Calu3 (cell line): ENCODE measurements around the gene DPP6. TPM values are rescaled to one million over a fixed set of nuclear protein-coding genes. Genes with fewer than 3 reads are reported as not detected.

Experiments
- BruUV-seq: library from RNA; stranded (reverse); fragments of 400-500 nt; replicated peaks from 2 replicates; lab custom pipeline; 2021; lab: Mats Ljungman, UMichigan
- CTCF ChIA-PET: fragments of 300-600 bp; sonication (Branson Sonifier 250); formaldehyde crosslinking; loops from one replicate; lab custom pipeline; 2022; ENCODE audit warnings: antibody characterized with exemption; lab: Charles Lee
- DNase-seq: peaks from one replicate; pipeline ENCODE4 v3.0.0; 2022
- H3K27ac Mint-ChIP-seq: one replicate; pipeline ENCODE4 v1.8.0; 2022; ENCODE audit warnings: mixed read lengths; ENCODE audit not compliant: unreplicated experiment
- H3K27me3 Mint-ChIP-seq: one replicate; pipeline ENCODE4 v1.8.0; 2022; ENCODE audit warnings: mixed read lengths; ENCODE audit not compliant: unreplicated experiment
- H3K36me3 Mint-ChIP-seq: one replicate; pipeline ENCODE4 v1.8.0; 2022; ENCODE audit warnings: mild to moderate bottlenecking, moderate library complexity, mixed read lengths; ENCODE audit not compliant: insufficient read depth, unreplicated experiment
- H3K4me1 Mint-ChIP-seq: one replicate; pipeline ENCODE4 v1.8.0; 2022; ENCODE audit warnings: mild to moderate bottlenecking, low read depth, mixed read lengths; ENCODE audit not compliant: unreplicated experiment
- H3K4me3 Mint-ChIP-seq: one replicate; pipeline ENCODE4 v1.8.0; 2022; ENCODE audit warnings: mild to moderate bottlenecking, low read depth, moderate library complexity, mixed read lengths; ENCODE audit not compliant: unreplicated experiment
- H3K9me3 Mint-ChIP-seq: one replicate; pipeline ENCODE4 v1.8.0; 2022; ENCODE audit warnings: low read depth, mixed read lengths; ENCODE audit not compliant: unreplicated experiment
- intact Hi-C: fragments of 100-400 bp; cut with micrococcal nuclease; formaldehyde crosslinking; loops from one replicate; pipeline ENCODE4 v1.10.0; 2022; ENCODE audit not compliant: unreplicated experiment
- total RNA-seq: library from RNA; stranded (reverse); gene quantifications from 2 replicates; pipeline ENCODE4 v1.2.3, GENCODE V29; 2022
- TF ChIP-seq, protein P1 (sequence below): fragments of 200-600 bp; IDR thresholded peaks from one replicate; pipeline ENCODE4 v1.8.0; 2022; ENCODE audit warnings: antibody characterized with exemption; ENCODE audit not compliant: unreplicated experiment

Gene DPP6
- total RNA-seq, 1 experiment from 2014 or later = not detected

DNA sequence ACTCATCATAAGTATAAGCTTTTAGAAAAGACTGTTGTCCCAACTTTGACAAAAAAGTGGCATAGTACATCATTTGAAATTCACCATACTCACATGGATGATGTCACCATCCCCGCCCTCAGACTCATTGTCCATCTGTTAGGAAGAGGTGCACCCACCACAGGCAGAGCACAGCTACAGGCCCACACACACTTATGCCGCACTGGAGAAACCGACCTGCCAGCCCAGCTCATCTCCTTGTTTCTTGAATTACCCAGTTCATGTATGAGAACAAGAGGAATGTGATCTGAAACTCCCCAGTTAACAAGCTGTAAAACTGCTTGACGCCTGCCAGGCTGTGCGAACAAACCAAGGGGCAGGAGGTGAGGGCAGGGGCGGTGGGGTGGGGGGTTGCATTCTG is 312.0 kb downstream of the DPP6 start:
- Mint-ChIP-seq H3K4me3 (no peak overlapping the region), H3K4me1 (no peaks in the 10 kb centered on the region), H3K9me3 (peaks cover 12% of the 10 kb centered on the region), H3K27me3 (no peaks in the 10 kb centered on the region), H3K36me3 (no peaks in the 10 kb centered on the region), H3K27ac (no peak overlapping the region)
- DNase-seq = no peak
- TF ChIP-seq, protein P1, sequence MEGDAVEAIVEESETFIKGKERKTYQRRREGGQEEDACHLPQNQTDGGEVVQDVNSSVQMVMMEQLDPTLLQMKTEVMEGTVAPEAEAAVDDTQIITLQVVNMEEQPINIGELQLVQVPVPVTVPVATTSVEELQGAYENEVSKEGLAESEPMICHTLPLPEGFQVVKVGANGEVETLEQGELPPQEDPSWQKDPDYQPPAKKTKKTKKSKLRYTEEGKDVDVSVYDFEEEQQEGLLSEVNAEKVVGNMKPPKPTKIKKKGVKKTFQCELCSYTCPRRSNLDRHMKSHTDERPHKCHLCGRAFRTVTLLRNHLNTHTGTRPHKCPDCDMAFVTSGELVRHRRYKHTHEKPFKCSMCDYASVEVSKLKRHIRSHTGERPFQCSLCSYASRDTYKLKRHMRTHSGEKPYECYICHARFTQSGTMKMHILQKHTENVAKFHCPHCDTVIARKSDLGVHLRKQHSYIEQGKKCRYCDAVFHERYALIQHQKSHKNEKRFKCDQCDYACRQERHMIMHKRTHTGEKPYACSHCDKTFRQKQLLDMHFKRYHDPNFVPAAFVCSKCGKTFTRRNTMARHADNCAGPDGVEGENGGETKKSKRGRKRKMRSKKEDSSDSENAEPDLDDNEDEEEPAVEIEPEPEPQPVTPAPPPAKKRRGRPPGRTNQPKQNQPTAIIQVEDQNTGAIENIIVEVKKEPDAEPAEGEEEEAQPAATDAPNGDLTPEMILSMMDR = no peak
- no TSS peak for BruUV-seq
- CTCF ChIA-PET = no interaction called here
- intact Hi-C loops = no loop called here

- TF ChIP-seq, protein P1 = no peak
- CTCF ChIA-PET = no interaction called here
- peaks cover 15% of the 10 kb centered on the region for H3K9me3 Mint-ChIP-seq
- no TSS peak for BruUV-seq
- no peaks in the 10 kb centered on the region for H3K4me1 Mint-ChIP-seq
- intact Hi-C loops = no loop called here
- H3K36me3 Mint-ChIP-seq = no peaks in the 10 kb centered on the region
- no peak overlapping the region for H3K27ac Mint-ChIP-seq
- no peaks in the 10 kb centered on the region for H3K27me3 Mint-ChIP-seq
- H3K4me3 Mint-ChIP-seq = no peak overlapping the region
- no peak for DNase-seq
Observed at GRCh38 chr7:154371424-154371823, 319.2 kb downstream of the DPP6 start.

GRCh38 chr7:154372011-154372601 is 319.9 kb downstream of the DPP6 start:
- CTCF ChIA-PET = no interaction called here
- Mint-ChIP-seq H3K27ac (no peak overlapping the region), H3K27me3 (no peaks in the 10 kb centered on the region), H3K4me3 (no peak overlapping the region), H3K4me1 (no peaks in the 10 kb centered on the region), H3K36me3 (no peaks in the 10 kb centered on the region), H3K9me3 (peaks cover 14% of the 10 kb centered on the region)
- TF ChIP-seq, protein P1 = no peak
- DNase-seq = no peak
- BruUV-seq = no TSS peak
- intact Hi-C loops = no loop called here

GRCh38 chr7:154373956-154374355 is 321.8 kb downstream of the DPP6 start:
- no peak for DNase-seq
- CTCF ChIA-PET = no interaction called here
- H3K27me3 Mint-ChIP-seq = no peaks in the 10 kb centered on the region
- H3K4me3 Mint-ChIP-seq = no peak overlapping the region
- BruUV-seq = no TSS peak
- peaks cover 17% of the 10 kb centered on the region for H3K9me3 Mint-ChIP-seq
- H3K27ac Mint-ChIP-seq = no peak overlapping the region
- no peaks in the 10 kb centered on the region for H3K36me3 Mint-ChIP-seq
- H3K4me1 Mint-ChIP-seq = no peaks in the 10 kb centered on the region
- TF ChIP-seq, protein P1 = no peak
- intact Hi-C loops = no loop called here
